Activated naive CD8-positive, alpha-beta T cell treated with anti-CD3 and anti-CD28 coated beads for 36 hours (primary cell): ENCODE results near the gene AMN. TPM values are rescaled to one million over a fixed set of nuclear protein-coding genes. Genes with fewer than 3 reads are reported as not detected.

Source experiments
- DNase-seq: peaks from one replicate; pipeline ENCODE4 v3.0.0; 2021
- H3K27ac Mint-ChIP-seq: one replicate; pipeline ENCODE4 v1.8.0; 2022; ENCODE audit warnings: mild to moderate bottlenecking, moderate library complexity, mixed read lengths
- H3K27me3 Mint-ChIP-seq: one replicate; pipeline ENCODE4 v1.8.0; 2022; ENCODE audit warnings: mild to moderate bottlenecking, mixed read lengths
- H3K36me3 Mint-ChIP-seq: one replicate; pipeline ENCODE4 v1.8.0; 2021; ENCODE audit warnings: mild to moderate bottlenecking, mixed read lengths
- H3K4me1 Mint-ChIP-seq: one replicate; pipeline ENCODE4 v1.8.0; 2021; ENCODE audit warnings: mixed read lengths
- H3K4me3 Mint-ChIP-seq: one replicate; pipeline ENCODE4 v1.8.0; 2022; ENCODE audit warnings: mild to moderate bottlenecking, moderate library complexity, mixed read lengths
- H3K9me3 Mint-ChIP-seq: one replicate; pipeline ENCODE4 v1.8.0; 2022; ENCODE audit warnings: mixed read lengths
- total RNA-seq, 2 experiments: library from RNA; stranded (reverse); gene quantifications; one replicate each; pipeline ENCODE4 v1.2.3, GENCODE V29; 2021

The AMN gene
- total RNA-seq, 2 experiments from 2014 or later: 0.72 to 2.0 TPM

- H3K36me3 Mint-ChIP-seq: no peaks in the 10 kb centered on the region
- H3K9me3 Mint-ChIP-seq: no peaks in the 10 kb centered on the region
- H3K27ac Mint-ChIP-seq: no peak overlapping the region
- H3K4me1 Mint-ChIP-seq: peaks cover 13% of the 10 kb centered on the region
- H3K27me3 Mint-ChIP-seq: no peaks in the 10 kb centered on the region
- DNase-seq: no peak
- no peak overlapping the region for H3K4me3 Mint-ChIP-seq
Observed at GRCh38 chr14:102951034-102951433, 28.6 kb downstream of the AMN start.

- Mint-ChIP-seq H3K27me3 (no peaks in the 10 kb centered on the region), H3K9me3 (no peaks in the 10 kb centered on the region), H3K36me3 (no peaks in the 10 kb centered on the region), H3K4me3 (no peak overlapping the region), H3K27ac (no peak overlapping the region), H3K4me1 (peaks cover 12% of the 10 kb centered on the region)
- no peak for DNase-seq
Observed at GRCh38 chr14:102951799-102952198, 29.3 kb downstream of the AMN start.

- Mint-ChIP-seq H3K9me3 (no peaks in the 10 kb centered on the region), H3K36me3 (no peaks in the 10 kb centered on the region), H3K4me1 (peaks cover 12% of the 10 kb centered on the region), H3K4me3 (no peak overlapping the region), H3K27ac (no peak overlapping the region), H3K27me3 (no peaks in the 10 kb centered on the region)
- no peak for DNase-seq
Observed at GRCh38 chr14:102952276-102952675, 29.8 kb downstream of the AMN start.

- H3K4me1 Mint-ChIP-seq: peaks cover 10% of the 10 kb centered on the region
- H3K27me3 Mint-ChIP-seq: no peaks in the 10 kb centered on the region
- no peak for DNase-seq
- H3K27ac Mint-ChIP-seq: no peak overlapping the region
- no peaks in the 10 kb centered on the region for H3K36me3 Mint-ChIP-seq
- no peaks in the 10 kb centered on the region for H3K9me3 Mint-ChIP-seq
- no peak overlapping the region for H3K4me3 Mint-ChIP-seq
Observed at GRCh38 chr14:102953100-102953499, 30.6 kb downstream of the AMN start.

GRCh38 chr14:102954081-102954789 is 31.8 kb downstream of the AMN start:
- DNase-seq: no peak
- no peaks in the 10 kb centered on the region for H3K9me3 Mint-ChIP-seq
- no peaks in the 10 kb centered on the region for H3K27me3 Mint-ChIP-seq
- no peak overlapping the region for H3K27ac Mint-ChIP-seq
- H3K4me1 Mint-ChIP-seq: peaks cover 4% of the 10 kb centered on the region
- no peak overlapping the region for H3K4me3 Mint-ChIP-seq
- no peaks in the 10 kb centered on the region for H3K36me3 Mint-ChIP-seq

- H3K27ac Mint-ChIP-seq: no peak overlapping the region
- H3K9me3 Mint-ChIP-seq: no peaks in the 10 kb centered on the region
- DNase-seq: no peak
- H3K36me3 Mint-ChIP-seq: no peaks in the 10 kb centered on the region
- no peak overlapping the region for H3K4me3 Mint-ChIP-seq
- H3K4me1 Mint-ChIP-seq: no peaks in the 10 kb centered on the region
- no peaks in the 10 kb centered on the region for H3K27me3 Mint-ChIP-seq
Observed at GRCh38 chr14:102955636-102956408, 33.4 kb downstream of the AMN start.

- no peaks in the 10 kb centered on the region for H3K4me1 Mint-ChIP-seq
- no peak overlapping the region for H3K27ac Mint-ChIP-seq
- no peak overlapping the region for H3K4me3 Mint-ChIP-seq
- no peaks in the 10 kb centered on the region for H3K27me3 Mint-ChIP-seq
- H3K36me3 Mint-ChIP-seq: no peaks in the 10 kb centered on the region
- no peak for DNase-seq
- no peaks in the 10 kb centered on the region for H3K9me3 Mint-ChIP-seq
Observed at GRCh38 chr14:102957222-102957621, 34.8 kb downstream of the AMN start.

GRCh38 chr14:102958461-102958860 is 36.0 kb downstream of the AMN start:
- Mint-ChIP-seq H3K9me3 (no peaks in the 10 kb centered on the region), H3K4me1 (no peaks in the 10 kb centered on the region), H3K27ac (no peak overlapping the region), H3K4me3 (no peak overlapping the region), H3K27me3 (no peaks in the 10 kb centered on the region), H3K36me3 (no peaks in the 10 kb centered on the region)
- no peak for DNase-seq

- H3K27me3 Mint-ChIP-seq: no peaks in the 10 kb centered on the region
- H3K4me3 Mint-ChIP-seq: no peak overlapping the region
- no peaks in the 10 kb centered on the region for H3K4me1 Mint-ChIP-seq
- DNase-seq: no peak
- H3K27ac Mint-ChIP-seq: no peak overlapping the region
- no peaks in the 10 kb centered on the region for H3K9me3 Mint-ChIP-seq
- H3K36me3 Mint-ChIP-seq: no peaks in the 10 kb centered on the region
Observed at GRCh38 chr14:102962111-102962627, 39.7 kb downstream of the AMN start.

GRCh38 chr14:102964152-102964730 is 41.8 kb downstream of the AMN start:
- no peaks in the 10 kb centered on the region for H3K36me3 Mint-ChIP-seq
- H3K4me1 Mint-ChIP-seq: no peaks in the 10 kb centered on the region
- DNase-seq: no peak
- no peaks in the 10 kb centered on the region for H3K27me3 Mint-ChIP-seq
- no peak overlapping the region for H3K27ac Mint-ChIP-seq
- no peak overlapping the region for H3K4me3 Mint-ChIP-seq
- no peaks in the 10 kb centered on the region for H3K9me3 Mint-ChIP-seq

GRCh38 chr14:102965282-102965681 is 42.8 kb downstream of the AMN start:
- Mint-ChIP-seq H3K27ac (no peak overlapping the region), H3K4me1 (no peaks in the 10 kb centered on the region), H3K9me3 (no peaks in the 10 kb centered on the region), H3K4me3 (no peak overlapping the region), H3K27me3 (no peaks in the 10 kb centered on the region), H3K36me3 (no peaks in the 10 kb centered on the region)
- DNase-seq: no peak

GRCh38 chr14:102965971-102966655 is 43.6 kb downstream of the AMN start:
- no peak for DNase-seq
- H3K27me3 Mint-ChIP-seq: no peaks in the 10 kb centered on the region
- H3K4me1 Mint-ChIP-seq: no peaks in the 10 kb centered on the region
- H3K4me3 Mint-ChIP-seq: no peak overlapping the region
- H3K36me3 Mint-ChIP-seq: no peaks in the 10 kb centered on the region
- no peak overlapping the region for H3K27ac Mint-ChIP-seq
- H3K9me3 Mint-ChIP-seq: no peaks in the 10 kb centered on the region

GRCh38 chr14:102966681-102967505 is 44.4 kb downstream of the AMN start:
- no peaks in the 10 kb centered on the region for H3K9me3 Mint-ChIP-seq
- no peak for DNase-seq
- H3K27ac Mint-ChIP-seq: no peak overlapping the region
- H3K4me3 Mint-ChIP-seq: no peak overlapping the region
- no peaks in the 10 kb centered on the region for H3K36me3 Mint-ChIP-seq
- H3K27me3 Mint-ChIP-seq: no peaks in the 10 kb centered on the region
- H3K4me1 Mint-ChIP-seq: no peaks in the 10 kb centered on the region

- Mint-ChIP-seq H3K36me3 (no peaks in the 10 kb centered on the region), H3K27ac (no peak overlapping the region), H3K4me3 (no peak overlapping the region), H3K27me3 (no peaks in the 10 kb centered on the region), H3K9me3 (no peaks in the 10 kb centered on the region), H3K4me1 (no peaks in the 10 kb centered on the region)
- DNase-seq: no peak
Observed at GRCh38 chr14:102967506-102967795, 45.0 kb downstream of the AMN start.
